ENCODE results near the gene CIDEC. TPM values are rescaled to one million over a fixed set of nuclear protein-coding genes. Genes with fewer than 3 reads are reported as not detected.

Gene CIDEC
- total and polyA plus RNA-seq, 2 of the 13 experiments (the other 11 are each of a cell fraction or from before 2014, with no cell fraction given) = 2.5 to 10.4 TPM

DNA sequence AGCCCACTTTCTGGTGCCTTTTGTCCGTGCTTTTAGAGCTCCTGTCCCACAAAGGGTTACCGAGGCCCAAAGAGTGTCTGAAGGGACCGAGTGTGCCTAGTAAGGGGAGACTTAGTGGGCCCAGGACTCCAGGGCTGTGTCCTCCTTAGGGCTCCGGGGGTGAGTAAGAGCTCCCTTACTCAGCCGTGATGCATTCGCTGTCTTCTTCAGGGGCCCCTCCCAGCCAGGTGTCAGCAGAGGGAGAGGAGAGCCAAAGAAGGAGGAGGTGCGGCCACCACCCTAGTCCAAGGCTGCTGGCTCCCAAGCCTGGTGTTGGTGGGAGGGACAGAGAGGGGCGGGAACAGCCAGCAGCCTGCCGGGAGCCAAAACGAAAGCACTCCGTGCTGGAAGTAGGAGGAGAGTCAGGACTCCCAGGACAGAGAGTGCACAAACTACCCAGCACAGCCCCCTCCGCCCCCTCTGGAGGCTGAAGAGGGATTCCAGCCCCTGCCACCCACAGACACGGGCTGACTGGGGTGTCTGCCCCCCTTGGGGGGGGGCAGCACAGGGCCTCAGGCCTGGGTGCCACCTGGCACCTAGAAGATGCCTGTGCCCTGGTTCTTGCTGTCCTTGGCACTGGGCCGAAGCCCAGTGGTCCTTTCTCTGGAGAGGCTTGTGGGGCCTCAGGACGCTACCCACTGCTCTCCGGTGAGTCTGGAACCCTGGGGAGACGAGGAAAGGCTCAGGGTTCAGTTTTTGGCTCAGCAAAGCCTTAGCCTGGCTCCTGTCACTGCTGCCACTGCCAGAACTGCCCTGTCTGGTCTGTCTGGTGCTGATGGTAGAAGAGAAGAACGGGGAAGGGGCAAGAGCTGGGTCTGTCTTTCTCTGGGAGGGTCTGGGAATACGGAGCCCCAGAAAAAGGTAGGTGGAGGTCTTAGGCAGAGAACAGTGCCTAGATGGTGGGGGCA is 37.0 kb upstream of the CIDEC start, which contains the start of gene IL17RC (continued):
- TF ChIP-seq, protein P1, sequence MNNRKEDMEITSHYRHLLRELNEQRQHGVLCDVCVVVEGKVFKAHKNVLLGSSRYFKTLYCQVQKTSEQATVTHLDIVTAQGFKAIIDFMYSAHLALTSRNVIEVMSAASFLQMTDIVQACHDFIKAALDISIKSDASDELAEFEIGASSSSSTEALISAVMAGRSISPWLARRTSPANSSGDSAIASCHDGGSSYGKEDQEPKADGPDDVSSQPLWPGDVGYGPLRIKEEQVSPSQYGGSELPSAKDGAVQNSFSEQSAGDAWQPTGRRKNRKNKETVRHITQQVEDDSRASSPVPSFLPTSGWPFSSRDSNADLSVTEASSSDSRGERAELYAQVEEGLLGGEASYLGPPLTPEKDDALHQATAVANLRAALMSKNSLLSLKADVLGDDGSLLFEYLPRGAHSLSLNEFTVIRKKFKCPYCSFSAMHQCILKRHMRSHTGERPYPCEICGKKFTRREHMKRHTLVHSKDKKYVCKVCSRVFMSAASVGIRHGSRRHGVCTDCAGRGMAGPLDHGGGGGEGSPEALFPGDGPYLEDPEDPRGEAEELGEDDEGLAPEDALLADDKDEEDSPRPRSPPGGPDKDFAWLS (CRISPR knock-in tag; IDR thresholded peaks at IDR 0.05; ENCODE audit: borderline replicate concordance) = no peak
- no peak for TF ChIP-seq ZKSCAN8 (CRISPR knock-in tag; IDR thresholded peaks at IDR 0.05; ENCODE audit: borderline replicate concordance)
- TF ChIP-seq CHD4 (IDR thresholded peaks at IDR 0.05; ENCODE audit: borderline replicate concordance, low read length) = no peak
- TF ChIP-seq, protein P2, sequence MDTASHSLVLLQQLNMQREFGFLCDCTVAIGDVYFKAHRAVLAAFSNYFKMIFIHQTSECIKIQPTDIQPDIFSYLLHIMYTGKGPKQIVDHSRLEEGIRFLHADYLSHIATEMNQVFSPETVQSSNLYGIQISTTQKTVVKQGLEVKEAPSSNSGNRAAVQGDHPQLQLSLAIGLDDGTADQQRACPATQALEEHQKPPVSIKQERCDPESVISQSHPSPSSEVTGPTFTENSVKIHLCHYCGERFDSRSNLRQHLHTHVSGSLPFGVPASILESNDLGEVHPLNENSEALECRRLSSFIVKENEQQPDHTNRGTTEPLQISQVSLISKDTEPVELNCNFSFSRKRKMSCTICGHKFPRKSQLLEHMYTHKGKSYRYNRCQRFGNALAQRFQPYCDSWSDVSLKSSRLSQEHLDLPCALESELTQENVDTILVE (CRISPR knock-in tag; IDR thresholded peaks at IDR 0.05) = no peak; the same call in 1 of the 2 replicates
- TF ChIP-seq, protein P3, sequence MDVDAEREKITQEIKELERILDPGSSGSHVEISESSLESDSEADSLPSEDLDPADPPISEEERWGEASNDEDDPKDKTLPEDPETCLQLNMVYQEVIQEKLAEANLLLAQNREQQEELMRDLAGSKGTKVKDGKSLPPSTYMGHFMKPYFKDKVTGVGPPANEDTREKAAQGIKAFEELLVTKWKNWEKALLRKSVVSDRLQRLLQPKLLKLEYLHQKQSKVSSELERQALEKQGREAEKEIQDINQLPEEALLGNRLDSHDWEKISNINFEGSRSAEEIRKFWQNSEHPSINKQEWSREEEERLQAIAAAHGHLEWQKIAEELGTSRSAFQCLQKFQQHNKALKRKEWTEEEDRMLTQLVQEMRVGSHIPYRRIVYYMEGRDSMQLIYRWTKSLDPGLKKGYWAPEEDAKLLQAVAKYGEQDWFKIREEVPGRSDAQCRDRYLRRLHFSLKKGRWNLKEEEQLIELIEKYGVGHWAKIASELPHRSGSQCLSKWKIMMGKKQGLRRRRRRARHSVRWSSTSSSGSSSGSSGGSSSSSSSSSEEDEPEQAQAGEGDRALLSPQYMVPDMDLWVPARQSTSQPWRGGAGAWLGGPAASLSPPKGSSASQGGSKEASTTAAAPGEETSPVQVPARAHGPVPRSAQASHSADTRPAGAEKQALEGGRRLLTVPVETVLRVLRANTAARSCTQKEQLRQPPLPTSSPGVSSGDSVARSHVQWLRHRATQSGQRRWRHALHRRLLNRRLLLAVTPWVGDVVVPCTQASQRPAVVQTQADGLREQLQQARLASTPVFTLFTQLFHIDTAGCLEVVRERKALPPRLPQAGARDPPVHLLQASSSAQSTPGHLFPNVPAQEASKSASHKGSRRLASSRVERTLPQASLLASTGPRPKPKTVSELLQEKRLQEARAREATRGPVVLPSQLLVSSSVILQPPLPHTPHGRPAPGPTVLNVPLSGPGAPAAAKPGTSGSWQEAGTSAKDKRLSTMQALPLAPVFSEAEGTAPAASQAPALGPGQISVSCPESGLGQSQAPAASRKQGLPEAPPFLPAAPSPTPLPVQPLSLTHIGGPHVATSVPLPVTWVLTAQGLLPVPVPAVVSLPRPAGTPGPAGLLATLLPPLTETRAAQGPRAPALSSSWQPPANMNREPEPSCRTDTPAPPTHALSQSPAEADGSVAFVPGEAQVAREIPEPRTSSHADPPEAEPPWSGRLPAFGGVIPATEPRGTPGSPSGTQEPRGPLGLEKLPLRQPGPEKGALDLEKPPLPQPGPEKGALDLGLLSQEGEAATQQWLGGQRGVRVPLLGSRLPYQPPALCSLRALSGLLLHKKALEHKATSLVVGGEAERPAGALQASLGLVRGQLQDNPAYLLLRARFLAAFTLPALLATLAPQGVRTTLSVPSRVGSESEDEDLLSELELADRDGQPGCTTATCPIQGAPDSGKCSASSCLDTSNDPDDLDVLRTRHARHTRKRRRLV (CRISPR knock-in tag; IDR thresholded peaks at IDR 0.05) = no peak
- TF ChIP-seq ZEB1 (IDR thresholded peaks at IDR 0.05; ENCODE audit: insufficient replicate concordance, low read depth) = no peak
- TF ChIP-seq, protein P4, sequence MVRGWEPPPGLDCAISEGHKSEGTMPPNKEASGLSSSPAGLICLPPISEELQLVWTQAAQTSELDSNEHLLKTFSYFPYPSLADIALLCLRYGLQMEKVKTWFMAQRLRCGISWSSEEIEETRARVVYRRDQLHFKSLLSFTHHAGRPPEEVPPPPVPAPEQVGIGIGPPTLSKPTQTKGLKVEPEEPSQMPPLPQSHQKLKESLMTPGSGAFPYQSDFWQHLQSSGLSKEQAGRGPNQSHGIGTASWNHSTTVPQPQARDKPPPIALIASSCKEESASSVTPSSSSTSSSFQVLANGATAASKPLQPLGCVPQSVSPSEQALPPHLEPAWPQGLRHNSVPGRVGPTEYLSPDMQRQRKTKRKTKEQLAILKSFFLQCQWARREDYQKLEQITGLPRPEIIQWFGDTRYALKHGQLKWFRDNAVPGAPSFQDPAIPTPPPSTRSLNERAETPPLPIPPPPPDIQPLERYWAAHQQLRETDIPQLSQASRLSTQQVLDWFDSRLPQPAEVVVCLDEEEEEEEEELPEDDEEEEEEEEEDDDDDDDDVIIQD (CRISPR knock-in tag; IDR thresholded peaks at IDR 0.05; ENCODE audit: low read depth) = no peak
- TF ChIP-seq ZNF839 (CRISPR knock-in tag; IDR thresholded peaks at IDR 0.05; ENCODE audit: borderline replicate concordance) = no peak
- no peak for TF ChIP-seq ZNF138 (CRISPR knock-in tag; IDR thresholded peaks at IDR 0.05; ENCODE audit: low read depth)
- no peak for TF ChIP-seq KDM6A (CRISPR knock-in tag; IDR thresholded peaks at IDR 0.05; ENCODE audit: low read depth)
- TF ChIP-seq, protein P5, sequence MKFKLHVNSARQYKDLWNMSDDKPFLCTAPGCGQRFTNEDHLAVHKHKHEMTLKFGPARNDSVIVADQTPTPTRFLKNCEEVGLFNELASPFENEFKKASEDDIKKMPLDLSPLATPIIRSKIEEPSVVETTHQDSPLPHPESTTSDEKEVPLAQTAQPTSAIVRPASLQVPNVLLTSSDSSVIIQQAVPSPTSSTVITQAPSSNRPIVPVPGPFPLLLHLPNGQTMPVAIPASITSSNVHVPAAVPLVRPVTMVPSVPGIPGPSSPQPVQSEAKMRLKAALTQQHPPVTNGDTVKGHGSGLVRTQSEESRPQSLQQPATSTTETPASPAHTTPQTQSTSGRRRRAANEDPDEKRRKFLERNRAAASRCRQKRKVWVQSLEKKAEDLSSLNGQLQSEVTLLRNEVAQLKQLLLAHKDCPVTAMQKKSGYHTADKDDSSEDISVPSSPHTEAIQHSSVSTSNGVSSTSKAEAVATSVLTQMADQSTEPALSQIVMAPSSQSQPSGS (CRISPR knock-in tag; IDR thresholded peaks at IDR 0.05) = peak; percentile 23; the same call in 1 of the 2 replicates
- TF ChIP-seq U2AF1 (optimal IDR thresholded peaks at IDR 0.05; ENCODE audit: low read depth, low read length) = no peak
- TF ChIP-seq ZZZ3 (CRISPR knock-in tag; IDR thresholded peaks at IDR 0.05; ENCODE audit: borderline replicate concordance) = no peak
- no peak for TF ChIP-seq ONECUT2 (CRISPR knock-in tag; IDR thresholded peaks at IDR 0.05)
- TF ChIP-seq, protein P6, sequence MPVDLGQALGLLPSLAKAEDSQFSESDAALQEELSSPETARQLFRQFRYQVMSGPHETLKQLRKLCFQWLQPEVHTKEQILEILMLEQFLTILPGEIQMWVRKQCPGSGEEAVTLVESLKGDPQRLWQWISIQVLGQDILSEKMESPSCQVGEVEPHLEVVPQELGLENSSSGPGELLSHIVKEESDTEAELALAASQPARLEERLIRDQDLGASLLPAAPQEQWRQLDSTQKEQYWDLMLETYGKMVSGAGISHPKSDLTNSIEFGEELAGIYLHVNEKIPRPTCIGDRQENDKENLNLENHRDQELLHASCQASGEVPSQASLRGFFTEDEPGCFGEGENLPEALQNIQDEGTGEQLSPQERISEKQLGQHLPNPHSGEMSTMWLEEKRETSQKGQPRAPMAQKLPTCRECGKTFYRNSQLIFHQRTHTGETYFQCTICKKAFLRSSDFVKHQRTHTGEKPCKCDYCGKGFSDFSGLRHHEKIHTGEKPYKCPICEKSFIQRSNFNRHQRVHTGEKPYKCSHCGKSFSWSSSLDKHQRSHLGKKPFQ (CRISPR knock-in tag; IDR thresholded peaks at IDR 0.05; ENCODE audit: insufficient replicate concordance) = no peak

All from HepG2 (cell line).